Mucosa of descending colon (tissue), 3 donors: ENCODE measurements around the gene FNDC3B. TPM values are rescaled to one million over a fixed set of nuclear protein-coding genes. Genes with fewer than 3 reads are reported as not detected.

Experiments used
- ATAC-seq: fragments of 200-7000 bp; cut with Tn5 transposase; one replicate; pipeline ENCODE4 v1.9.1; 2020; ENCODE audit warnings: mild to moderate bottlenecking, moderate library complexity
- DNase-seq, 3 donors: peaks; one replicate each; pipeline ENCODE4 v3.0.0-alpha.2; 2020
- H3K36me3 ChIP-seq: fragments of 200-600 bp; one replicate; pipeline ENCODE4 v1.8.0; 2021; ENCODE audit warnings: low read depth, mild to moderate bottlenecking
- H3K4me1 ChIP-seq: fragments of 200-600 bp; one replicate; pipeline ENCODE4 v1.8.0; 2021; ENCODE audit warnings: low read depth, mild to moderate bottlenecking
- H3K4me3 ChIP-seq: fragments of 200-600 bp; one replicate; pipeline ENCODE4 v1.8.0; 2021; ENCODE audit warnings: mild to moderate bottlenecking
- H3K9me3 ChIP-seq: fragments of 200-600 bp; one replicate; pipeline ENCODE4 v1.8.0; 2021; ENCODE audit warnings: mild to moderate bottlenecking
- intact Hi-C, 2 donors: fragments of 100-400 bp; cut with DNase I in 1 of 2; cut with micrococcal nuclease in 1 of 2; formaldehyde crosslinking; loops; one replicate each; pipeline versions ENCODE4 v1.11.0 to v1.11.1; 2022; cut with DNase I, micrococcal nuclease
- total RNA-seq, 3 donors: library from RNA; stranded (reverse); fragmentation: NEBNext Ultra II Directional in 2 of 3; extraction: Animal tissue kit (Norgen Biotek cat#: 25700) in 2 of 3; gene quantifications; one replicate each; pipeline versions ENCODE4 v1.2.1 to v1.2.4, GENCODE V29; 2021 to 2023
- TF ChIP-seq, protein P1 (sequence below): fragments of 200-600 bp; IDR thresholded peaks from one replicate; pipeline ENCODE4 v1.8.0; 2022; ENCODE audit warnings: antibody characterized with exemption, mild to moderate bottlenecking
- donor health status: DM: no; HTN: no; CAD: no; lungs with moderate emphysema.
- donor health status: DM: no; HTN: no; CAD: no.
- donor health status: DM: no; HTN: yes; CAD: no.

Gene FNDC3B
- total RNA-seq, 3 donors from 2014 or later, result 107 to 132 (median 126) TPM

DNA sequence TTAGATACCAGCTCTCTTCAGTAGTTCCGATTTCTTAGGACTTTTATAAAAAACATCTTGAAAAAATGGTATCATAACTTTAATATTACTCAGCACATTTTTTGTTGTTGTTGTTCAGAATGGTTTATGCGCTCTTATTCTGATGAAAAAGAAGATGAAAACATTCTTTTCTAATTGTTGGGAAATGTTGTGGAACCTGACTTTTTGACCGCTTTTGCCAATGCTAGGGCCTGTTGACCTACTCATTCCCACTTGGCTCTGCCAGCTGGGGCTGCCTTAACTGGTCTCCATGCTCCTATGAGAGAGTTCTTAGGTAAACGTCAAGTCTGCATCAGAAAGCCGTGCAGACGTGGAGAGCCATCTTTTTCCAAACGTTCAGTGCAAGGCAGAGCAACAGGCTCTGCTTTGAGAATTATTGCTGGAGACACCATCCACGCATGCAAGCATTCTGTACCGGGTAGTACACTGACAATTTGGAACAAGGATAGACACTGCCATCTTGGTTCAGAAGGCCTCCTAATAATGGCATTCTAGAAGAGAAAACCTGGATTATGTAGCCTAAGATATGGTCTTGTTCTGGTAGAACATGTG, 232.1 kb downstream of the FNDC3B start:
- Histone ChIP-seq H3K9me3 (no peaks in the 10 kb centered on the region), H3K4me1 (no peaks in the 10 kb centered on the region), H3K36me3 (no peaks in the 10 kb centered on the region), H3K4me3 (no peak overlapping the region)
- intact Hi-C loops, result no loop called here
- TF ChIP-seq, protein P1, sequence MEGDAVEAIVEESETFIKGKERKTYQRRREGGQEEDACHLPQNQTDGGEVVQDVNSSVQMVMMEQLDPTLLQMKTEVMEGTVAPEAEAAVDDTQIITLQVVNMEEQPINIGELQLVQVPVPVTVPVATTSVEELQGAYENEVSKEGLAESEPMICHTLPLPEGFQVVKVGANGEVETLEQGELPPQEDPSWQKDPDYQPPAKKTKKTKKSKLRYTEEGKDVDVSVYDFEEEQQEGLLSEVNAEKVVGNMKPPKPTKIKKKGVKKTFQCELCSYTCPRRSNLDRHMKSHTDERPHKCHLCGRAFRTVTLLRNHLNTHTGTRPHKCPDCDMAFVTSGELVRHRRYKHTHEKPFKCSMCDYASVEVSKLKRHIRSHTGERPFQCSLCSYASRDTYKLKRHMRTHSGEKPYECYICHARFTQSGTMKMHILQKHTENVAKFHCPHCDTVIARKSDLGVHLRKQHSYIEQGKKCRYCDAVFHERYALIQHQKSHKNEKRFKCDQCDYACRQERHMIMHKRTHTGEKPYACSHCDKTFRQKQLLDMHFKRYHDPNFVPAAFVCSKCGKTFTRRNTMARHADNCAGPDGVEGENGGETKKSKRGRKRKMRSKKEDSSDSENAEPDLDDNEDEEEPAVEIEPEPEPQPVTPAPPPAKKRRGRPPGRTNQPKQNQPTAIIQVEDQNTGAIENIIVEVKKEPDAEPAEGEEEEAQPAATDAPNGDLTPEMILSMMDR, result no peak
- DNase-seq (no peak), ATAC-seq (no peak)

DNA sequence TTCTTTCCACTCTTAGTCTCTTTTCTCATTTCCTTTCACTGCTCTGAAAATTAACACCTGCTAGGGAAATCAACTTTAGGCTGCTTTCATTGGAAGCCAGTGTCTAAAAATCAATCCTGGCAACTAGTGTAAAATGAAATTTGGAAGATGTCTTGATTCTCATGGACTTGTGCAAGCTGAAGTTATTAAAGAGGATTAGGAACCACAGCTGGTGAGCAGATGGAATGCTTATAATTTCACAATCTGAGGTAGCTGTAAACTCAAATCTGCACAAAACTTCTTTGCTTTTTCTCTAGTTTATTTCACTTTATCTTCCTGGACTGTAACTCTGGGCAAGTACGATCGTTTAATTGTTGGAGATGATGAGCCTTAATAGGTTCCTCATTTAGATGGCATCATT, 233.3 kb downstream of the FNDC3B start:
- Histone ChIP-seq H3K4me3 (no peak overlapping the region), H3K4me1 (no peaks in the 10 kb centered on the region), H3K36me3 (no peaks in the 10 kb centered on the region), H3K9me3 (no peaks in the 10 kb centered on the region)
- DNase-seq, result no peak
- intact Hi-C loops, result no loop called here
- ATAC-seq, result no peak
- TF ChIP-seq, protein P1, result no peak

DNA sequence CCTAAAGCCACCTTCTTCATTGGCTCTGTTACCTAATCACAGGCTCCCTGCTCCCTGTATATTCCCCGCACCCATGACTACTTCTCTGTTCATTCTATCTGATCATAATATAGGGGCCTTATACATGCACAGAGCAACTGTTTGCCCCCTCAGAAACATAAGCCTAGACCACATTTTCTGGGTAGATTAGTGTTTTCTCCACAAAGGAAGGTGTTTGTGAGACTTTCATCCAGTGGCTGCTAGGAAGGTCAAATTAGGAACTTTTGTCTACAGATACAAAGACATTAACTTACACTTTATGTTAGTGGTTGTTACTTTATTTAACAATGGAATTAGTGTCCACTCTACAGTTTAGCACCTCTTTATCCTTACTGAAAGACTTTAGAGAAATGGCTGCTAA, 234.0 kb downstream of the FNDC3B start:
- DNase-seq (no peak), ATAC-seq (no peak)
- no peaks in the 10 kb centered on the region for H3K36me3 ChIP-seq
- H3K4me1 ChIP-seq, result no peaks in the 10 kb centered on the region
- no peaks in the 10 kb centered on the region for H3K9me3 ChIP-seq
- H3K4me3 ChIP-seq, result no peak overlapping the region
- intact Hi-C loops, result no loop called here
- TF ChIP-seq, protein P1, result no peak

DNA sequence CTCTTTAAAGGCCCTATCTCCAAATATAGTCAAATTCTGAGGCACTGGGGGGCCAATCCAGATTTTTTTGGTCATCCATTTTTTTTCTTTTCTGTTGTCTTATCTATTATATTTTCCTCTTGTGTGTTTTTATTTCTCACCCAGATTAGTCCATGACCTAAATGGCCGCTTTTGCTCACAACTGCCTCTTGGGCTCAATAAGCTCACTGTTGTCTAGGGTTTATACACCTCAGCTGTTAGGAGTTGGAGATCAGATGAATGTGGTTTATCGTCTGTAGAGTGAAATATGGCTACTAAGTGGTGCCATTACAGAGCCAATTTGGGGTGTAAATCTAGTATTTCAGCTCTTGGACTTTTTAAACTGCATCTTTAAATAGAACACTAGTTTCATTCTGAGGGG, 235.5 kb downstream of the FNDC3B start:
- H3K36me3 ChIP-seq, result no peaks in the 10 kb centered on the region
- H3K9me3 ChIP-seq, result no peaks in the 10 kb centered on the region
- ATAC-seq, result no peak
- H3K4me1 ChIP-seq, result no peaks in the 10 kb centered on the region
- intact Hi-C loops, result no loop called here
- TF ChIP-seq, protein P1, result no peak
- DNase-seq, result no peak
- H3K4me3 ChIP-seq, result no peak overlapping the region

DNA sequence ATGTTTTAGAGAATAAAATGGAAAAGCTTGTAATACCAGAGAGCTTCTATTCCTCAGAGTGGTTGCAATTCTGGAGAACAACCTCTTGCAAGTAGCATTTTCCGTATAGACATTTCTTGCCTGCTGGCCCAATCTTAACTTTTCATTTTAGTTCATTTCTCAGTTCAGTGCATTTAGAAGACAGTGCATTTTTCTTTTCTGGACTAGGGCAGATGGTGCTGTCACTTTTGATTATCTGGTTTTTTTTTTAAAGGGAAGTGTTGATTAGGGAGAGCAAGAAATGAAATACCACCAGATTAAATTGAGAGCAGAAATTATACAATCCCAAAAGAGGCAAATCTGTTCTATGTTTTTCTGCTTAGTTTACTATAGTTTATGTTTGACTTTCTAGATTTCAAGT, 236.2 kb downstream of the FNDC3B start:
- Histone ChIP-seq H3K4me1 (no peaks in the 10 kb centered on the region), H3K9me3 (no peaks in the 10 kb centered on the region), H3K4me3 (no peak overlapping the region), H3K36me3 (no peaks in the 10 kb centered on the region)
- DNase-seq (no peak), ATAC-seq (no peak)
- TF ChIP-seq, protein P1, result no peak
- intact Hi-C loops, result no loop called here

DNA sequence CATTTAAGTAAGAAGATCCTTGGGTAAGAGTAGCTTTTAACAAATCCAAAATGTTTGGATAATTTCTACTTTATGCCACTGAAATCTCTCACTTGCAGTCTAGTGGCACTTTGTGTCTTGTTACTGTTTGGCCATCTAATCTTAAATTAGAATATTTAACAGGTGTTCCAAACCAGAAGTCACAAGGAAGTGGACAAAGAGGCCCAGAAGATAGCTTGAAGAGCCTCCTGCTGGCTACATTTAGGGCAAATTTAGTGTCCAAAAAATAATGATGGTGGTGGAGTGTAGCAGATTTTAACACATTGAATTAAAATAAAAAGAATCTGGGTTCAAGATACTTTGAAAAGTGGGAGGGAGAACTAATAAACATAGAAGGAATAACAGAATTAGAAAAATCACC, 236.7 kb downstream of the FNDC3B start:
- TF ChIP-seq, protein P1, result no peak
- Histone ChIP-seq H3K4me1 (no peaks in the 10 kb centered on the region), H3K4me3 (no peak overlapping the region), H3K9me3 (no peaks in the 10 kb centered on the region), H3K36me3 (no peaks in the 10 kb centered on the region)
- intact Hi-C loops, result no loop called here
- ATAC-seq (no peak), DNase-seq (no peak)
